C4-2B (cell line): Measurements from ENCODE around the gene PRAMEF25.
"Not testable (repeated sequence)": the region's sequence is repeated elsewhere in the genome, so short reads cannot be mapped to it uniquely, and the experiment has no call there.

Source experiments
- H3K27ac ChIP-seq: fragments of 450-650 bp; 2 replicates; pipeline ENCODE4 v1.5.1; 2017

Gene PRAMEF25

DNA sequence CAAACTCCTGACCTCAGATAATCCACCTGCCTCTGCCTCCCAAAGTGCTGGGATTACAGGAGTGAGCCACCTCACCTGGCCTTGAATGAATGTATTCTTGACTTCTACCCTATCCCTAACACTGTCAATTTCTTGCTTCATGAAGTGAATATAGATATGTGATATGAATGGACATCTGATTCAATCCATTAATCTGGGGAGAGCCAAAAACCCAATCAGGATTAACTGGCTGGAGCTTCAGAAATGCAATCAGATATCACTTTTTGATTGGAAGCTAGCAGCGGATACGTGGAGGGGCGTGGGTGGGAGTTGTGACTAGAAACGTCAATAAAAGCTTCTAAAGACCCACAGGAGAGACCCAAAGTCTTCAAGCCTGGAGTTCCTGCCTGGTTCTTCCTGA lies at the start of gene PRAMEF25:
TSS of gene PRAMEF25 (plus strand) at position 301 of the 400 bp plus-strand sequence. CDS start 2,920 bp downstream, outside the sequence.
- H3K27ac ChIP-seq: not testable (repeated sequence)

DNA sequence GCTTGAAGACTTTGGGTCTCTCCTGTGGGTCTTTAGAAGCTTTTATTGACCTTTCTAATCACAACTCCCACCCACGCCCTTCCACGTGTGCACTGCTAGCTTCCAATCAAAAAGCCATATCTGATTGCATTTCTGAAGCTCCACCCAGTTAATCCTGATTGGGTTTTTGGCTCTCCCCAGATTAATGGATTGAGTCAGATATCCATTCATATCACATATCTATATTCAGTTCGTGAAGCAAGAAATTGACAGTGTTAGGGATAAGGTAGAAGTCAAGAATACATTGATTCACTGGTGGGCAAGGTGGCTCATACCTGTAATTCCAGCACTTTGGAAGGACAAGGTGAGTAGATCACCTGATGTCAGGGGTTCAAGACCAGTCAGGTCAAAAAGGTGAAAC lies 14.1 kb upstream of the PRAMEF25 start, which contains the start of gene PRAMEF27:
TSS of gene PRAMEF27 (minus strand) at position 101 of the 400 bp plus-strand sequence. CDS start 2,916 bp downstream, outside the sequence.
- not testable (repeated sequence) for H3K27ac ChIP-seq

DNA sequence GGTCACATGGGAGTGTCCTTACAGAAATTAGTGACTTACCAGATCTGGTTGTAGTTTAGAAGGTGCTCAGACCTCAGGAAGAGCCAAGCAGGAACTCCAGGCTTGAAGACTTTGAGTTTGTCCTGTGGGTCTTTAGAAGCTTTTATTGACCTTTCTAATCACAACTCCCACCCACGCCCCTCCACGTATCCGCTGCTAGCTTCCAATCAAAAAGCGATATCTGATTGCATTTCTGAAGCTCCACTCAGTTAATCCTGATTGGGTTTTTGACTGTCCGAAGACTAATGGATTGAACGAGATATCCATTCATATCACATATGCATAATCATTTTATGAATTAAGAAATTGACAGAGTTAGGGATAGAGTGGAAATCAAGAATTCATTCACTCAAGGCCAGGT lies 46.2 kb downstream of the PRAMEF25 start, which contains the start of gene HNRNPCL2:
TSS of gene HNRNPCL2 (minus strand) at position 101 of the 400 bp plus-strand sequence. CDS start 454 bp downstream, outside the sequence.
- not testable (repeated sequence) for H3K27ac ChIP-seq
